ENCODE data around the gene URB2.

DNA sequence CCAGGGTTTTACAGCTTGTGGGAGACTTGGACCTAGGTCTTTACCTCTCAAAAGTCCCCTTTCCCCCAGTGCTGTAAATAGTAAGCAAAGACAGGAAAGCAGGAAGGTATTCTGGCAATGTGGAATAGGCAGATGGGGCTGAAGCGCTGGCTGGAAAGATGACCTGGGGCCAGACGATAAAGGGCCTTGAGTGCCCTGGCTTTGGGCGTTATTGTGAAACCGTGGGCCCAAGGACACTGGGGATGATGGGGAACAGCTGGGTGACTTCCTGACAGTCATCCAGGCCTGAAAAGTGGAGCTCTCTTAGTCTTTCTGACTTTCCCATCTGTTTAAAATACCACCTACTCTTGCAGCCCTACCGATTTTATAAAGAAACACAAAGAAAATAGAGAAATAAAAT is 16.3 kb downstream of the URB2 start:
- TF ChIP-seq POLR2A (IDR thresholded peaks at IDR 0.05) = no peak
- TF ChIP-seq, protein P1, sequence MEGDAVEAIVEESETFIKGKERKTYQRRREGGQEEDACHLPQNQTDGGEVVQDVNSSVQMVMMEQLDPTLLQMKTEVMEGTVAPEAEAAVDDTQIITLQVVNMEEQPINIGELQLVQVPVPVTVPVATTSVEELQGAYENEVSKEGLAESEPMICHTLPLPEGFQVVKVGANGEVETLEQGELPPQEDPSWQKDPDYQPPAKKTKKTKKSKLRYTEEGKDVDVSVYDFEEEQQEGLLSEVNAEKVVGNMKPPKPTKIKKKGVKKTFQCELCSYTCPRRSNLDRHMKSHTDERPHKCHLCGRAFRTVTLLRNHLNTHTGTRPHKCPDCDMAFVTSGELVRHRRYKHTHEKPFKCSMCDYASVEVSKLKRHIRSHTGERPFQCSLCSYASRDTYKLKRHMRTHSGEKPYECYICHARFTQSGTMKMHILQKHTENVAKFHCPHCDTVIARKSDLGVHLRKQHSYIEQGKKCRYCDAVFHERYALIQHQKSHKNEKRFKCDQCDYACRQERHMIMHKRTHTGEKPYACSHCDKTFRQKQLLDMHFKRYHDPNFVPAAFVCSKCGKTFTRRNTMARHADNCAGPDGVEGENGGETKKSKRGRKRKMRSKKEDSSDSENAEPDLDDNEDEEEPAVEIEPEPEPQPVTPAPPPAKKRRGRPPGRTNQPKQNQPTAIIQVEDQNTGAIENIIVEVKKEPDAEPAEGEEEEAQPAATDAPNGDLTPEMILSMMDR (IDR thresholded peaks at IDR 0.05 in 8 of 11, conservative IDR thresholded peaks at IDR 0.05 in 3 of 11) = no peak
- no peak for TF ChIP-seq POLR2AphosphoS5 (IDR thresholded peaks at IDR 0.05)
